ENCODE results near the gene GFRA4.

The GFRA4 gene

DNA sequence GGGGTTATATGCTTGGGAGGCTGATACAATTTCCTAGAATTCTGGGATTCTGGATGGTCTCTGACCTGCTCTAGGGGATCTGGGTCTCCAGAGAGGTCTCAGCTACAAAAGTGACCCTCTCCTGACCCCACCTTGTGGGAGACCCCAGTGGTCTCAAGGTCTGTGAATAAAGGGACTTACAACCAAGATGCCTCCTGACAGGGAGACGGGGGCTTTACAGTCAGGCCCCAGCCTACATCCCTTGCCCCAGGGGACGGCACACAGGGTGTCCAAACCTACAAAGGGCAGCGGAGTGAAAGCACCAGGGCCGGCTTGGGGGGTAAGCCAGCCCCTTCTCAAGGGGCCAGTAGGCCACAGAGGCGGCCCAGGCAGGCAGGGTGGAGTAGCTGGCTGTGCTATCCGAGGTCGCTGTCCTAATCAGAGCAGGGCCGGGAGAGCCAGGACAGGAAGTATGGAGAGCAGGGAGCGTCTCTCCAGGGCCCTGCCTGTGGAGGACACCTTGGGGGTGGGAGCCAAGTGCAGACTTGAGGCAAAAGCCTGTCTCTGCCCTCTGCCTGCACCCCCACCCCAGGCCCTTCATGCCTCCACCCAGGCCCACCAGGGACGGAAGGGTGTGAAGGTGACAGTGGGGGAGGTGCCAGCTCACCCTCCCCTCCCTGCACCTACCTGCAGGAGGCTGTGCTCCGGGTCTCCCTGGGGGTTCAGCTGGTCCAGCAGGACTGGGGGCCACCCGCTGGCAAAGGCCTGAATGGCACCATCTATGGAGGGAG is 3.5 kb downstream of the GFRA4 start:
- no peak overlapping the region for H3K4me3 ChIP-seq (ENCODE audit: low read length)
- no peak for TF ChIP-seq ZNF274 (IDR thresholded peaks at IDR 0.05; ENCODE audit: low read depth, low read length)

DNA sequence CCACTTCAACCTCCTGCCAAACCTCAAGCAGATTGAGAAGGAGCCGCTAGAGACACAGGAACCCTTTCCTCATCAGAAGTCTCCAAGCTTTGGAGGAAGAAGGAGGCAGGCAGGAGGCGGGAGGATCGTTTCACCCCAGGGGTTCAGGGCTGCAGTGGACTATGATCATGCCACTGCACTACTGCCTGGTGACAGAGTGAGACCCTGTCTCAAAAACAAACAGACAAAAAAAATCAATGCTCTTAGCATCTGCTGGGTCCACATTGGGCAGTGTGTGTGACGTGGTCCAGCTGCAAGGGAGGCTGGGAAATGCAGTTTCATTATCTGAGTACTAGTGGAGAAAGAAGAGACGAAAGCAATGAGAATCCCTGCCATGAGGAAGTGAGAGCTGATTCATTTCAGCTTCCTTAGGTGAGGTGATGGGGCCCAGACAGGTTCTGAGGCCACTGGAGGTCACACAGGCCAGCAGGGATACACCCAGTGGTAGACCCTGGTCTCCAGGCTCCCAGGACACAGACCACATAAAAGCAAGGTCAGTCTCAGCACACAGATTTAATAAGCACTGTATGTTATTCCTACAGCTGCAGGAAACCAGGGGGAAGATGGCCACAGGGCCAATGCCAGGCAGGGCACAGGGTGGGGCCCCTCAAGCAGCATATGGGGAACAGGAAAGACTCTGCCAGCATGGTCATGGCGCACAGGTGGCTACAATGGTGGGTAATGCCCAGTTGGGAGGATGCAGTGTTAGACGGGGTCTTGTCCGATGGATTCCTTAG is 4.3 kb downstream of the GFRA4 start:
- H3K4me3 ChIP-seq (ENCODE audit: low read length) = no peak overlapping the region
- no peak for TF ChIP-seq ZNF274 (IDR thresholded peaks at IDR 0.05; ENCODE audit: low read depth, low read length)

DNA sequence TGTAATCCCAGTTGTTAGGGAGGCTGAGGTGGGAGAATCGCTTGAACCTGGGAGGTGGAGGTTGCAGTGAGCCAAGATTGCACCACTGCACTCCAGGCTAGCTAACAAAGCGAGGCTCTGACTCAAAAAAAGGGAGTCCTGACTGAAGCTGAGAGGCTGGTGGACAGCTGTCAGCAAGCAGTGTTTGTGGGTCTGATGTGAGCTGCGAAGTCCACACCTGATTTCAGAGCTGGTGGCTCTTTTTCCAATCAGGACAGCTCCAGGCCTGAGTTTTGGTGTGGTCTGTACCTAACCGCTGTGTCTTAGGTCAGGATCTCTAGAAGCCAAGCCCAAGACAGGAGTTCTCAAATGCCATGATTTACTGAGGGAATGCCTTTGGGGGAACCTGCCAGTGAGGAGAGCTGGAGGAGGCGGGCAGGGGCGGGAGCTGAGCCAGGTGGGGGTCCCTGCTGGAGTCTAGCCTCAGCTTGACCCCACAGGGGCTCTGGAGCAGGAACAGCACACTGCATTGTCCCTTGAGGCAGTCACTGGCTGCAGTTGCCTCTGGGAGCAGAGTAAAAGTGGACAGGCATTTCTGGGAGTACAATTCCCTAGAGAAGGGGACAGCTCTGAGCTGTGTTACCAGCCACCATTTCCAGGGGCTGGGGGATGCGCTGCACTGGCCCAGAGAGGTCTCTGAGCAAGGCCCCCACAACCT is 5.0 kb downstream of the GFRA4 start:
- H3K4me3 ChIP-seq (ENCODE audit: low read length) = no peak overlapping the region
- TF ChIP-seq ZNF274 (IDR thresholded peaks at IDR 0.05; ENCODE audit: low read depth, low read length) = no peak

DNA sequence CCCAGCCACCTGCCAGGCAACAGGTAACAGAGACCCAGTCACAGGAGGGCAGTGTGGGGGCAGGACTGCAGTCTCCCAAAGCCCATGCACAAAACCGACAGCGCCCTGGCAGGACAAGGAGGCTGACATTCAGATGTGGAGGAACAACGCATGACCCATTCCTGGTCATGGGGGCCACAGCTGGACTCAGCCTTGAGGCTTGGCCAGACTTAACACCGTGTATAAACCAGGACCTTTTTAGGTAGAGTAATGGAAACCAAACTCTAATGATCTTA is 8.1 kb downstream of the GFRA4 start:
- H3K4me3 ChIP-seq (ENCODE audit: low read length) = no peak overlapping the region
- no peak for TF ChIP-seq ZNF274 (IDR thresholded peaks at IDR 0.05; ENCODE audit: low read depth, low read length)

DNA sequence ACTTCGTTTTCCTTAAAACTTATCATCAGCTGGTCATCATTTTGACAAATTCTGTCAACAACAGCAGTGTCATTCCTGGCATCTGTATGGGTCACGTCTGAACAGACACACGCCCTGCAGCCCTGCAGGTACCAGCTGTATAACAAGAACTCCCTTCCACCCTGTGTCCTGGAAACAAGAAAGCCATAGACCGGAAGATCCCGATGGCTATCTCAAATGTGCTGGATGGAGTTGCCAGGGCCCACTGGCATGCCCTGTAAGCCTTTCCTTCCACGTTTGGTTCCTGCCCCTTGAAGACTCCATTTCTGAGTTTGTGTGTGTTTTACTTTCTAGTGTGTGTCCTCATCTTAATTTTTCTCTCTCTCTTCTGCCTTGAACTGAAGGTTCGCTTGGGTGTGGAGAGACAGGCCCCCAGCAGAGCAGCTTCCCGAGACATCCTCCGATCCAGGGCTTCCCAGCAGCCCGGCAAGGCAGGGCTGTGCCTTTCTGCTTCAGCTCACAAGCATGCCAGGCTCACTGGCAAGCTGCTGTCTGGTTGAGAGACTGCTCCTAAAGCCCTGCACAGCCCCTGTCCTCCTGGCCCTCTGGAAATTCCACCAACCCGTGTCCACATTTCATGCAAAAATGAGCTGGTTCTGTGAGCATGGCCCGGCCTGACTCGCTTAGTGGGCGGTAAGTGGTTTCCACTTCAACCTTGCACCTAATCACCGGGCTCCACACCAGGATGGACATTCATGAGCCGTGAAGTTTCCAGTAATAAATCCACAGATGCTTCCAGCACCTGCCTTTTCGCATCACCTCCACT is 8.7 kb downstream of the GFRA4 start:
- TF ChIP-seq ZNF274 (IDR thresholded peaks at IDR 0.05; ENCODE audit: low read depth, low read length) = no peak
- no peak overlapping the region for H3K4me3 ChIP-seq (ENCODE audit: low read length)

DNA sequence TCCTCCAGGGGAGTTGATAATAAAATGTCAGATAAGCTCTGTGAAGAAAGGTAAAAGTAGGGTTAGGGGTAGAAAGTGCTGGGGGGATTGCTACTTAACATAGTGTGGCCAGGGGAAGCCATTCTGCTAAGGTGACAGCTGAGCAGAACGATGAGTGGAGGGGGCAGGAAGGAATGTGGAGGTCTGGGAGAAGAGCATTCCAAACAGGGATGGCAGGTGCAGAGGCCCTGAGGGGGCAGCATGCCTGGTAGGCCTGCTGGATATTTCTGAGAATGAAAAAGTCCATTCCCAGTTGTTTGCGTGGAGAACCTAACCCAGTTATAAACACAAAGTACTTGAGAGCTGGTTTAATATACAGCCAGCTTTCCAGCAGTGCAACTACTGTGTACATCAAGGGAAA is 9.3 kb downstream of the GFRA4 start:
- no peak overlapping the region for H3K4me3 ChIP-seq (ENCODE audit: low read length)
- TF ChIP-seq ZNF274 (IDR thresholded peaks at IDR 0.05; ENCODE audit: low read depth, low read length) = no peak

DNA sequence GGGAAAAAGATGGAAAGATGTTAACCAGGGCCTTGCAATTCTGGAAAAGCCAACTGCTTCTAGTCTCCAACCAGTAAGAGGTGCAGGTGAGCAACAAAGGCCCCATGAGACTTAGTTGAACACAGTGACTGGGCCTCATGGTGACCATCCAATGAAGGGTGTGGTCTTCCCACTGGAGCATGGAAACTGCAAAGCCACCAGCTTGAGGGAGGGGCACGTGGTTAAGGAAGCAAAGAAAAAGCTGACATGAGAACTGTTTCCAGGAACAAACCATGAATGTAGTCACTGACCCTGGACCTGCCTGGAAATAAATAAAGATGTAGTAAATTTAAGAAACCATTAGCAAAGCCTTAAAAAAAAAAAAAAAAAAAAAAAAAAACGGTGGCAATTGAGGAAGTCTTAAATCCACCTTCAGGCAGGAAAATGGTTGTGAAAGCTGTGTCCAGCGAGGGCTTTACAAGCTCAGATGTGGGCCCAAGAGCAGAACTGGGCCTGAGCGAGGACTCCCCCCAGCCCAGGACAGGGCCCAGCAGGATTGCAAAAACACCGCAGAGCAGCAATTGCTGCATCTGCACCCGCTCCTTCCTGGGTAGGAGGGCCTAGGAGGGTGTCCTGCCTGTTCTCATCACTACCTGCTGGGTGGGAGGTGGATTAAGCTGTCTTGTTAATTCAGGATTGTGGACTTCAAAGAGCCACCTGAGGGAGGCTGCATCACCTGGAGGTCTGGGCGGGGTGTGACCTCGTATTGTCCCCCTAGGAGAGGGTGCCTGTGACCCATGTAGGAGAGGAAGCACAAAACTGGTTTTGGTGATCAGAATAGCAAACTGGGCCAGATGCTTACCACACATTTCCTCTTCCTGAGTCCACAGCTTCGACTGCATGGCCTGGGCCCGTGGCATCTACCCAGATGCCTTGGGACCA is 10.3 kb downstream of the GFRA4 start:
- TF ChIP-seq ZNF274 (IDR thresholded peaks at IDR 0.05; ENCODE audit: low read depth, low read length) = no peak

DNA sequence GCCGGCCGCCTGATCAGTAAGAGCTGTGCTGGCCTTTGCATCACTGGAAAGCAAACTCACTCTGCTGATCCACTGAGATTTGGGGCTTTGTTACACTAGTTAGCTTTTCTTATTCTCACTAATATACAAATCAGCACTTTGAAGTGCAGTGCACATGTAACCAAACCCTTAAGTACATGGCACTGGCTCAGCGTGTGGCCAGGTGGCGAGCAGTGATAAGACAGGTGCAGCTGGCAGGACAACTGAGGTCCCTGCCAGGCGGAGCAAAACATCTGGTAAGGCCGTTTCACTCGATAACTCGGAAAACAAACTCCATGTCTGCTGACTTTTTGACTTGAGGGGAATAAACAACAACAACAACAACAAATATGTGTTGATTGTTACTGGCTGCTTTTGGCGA is 11.0 kb downstream of the GFRA4 start:
- no peak for TF ChIP-seq ZNF274 (IDR thresholded peaks at IDR 0.05; ENCODE audit: low read depth, low read length)
- no peak overlapping the region for H3K4me3 ChIP-seq (ENCODE audit: low read length)

More for the DNA sequence above, 10.3 kb downstream of the GFRA4 start:
- H3K4me3 ChIP-seq (ENCODE audit: low read length) = no peak overlapping the region

DNA sequence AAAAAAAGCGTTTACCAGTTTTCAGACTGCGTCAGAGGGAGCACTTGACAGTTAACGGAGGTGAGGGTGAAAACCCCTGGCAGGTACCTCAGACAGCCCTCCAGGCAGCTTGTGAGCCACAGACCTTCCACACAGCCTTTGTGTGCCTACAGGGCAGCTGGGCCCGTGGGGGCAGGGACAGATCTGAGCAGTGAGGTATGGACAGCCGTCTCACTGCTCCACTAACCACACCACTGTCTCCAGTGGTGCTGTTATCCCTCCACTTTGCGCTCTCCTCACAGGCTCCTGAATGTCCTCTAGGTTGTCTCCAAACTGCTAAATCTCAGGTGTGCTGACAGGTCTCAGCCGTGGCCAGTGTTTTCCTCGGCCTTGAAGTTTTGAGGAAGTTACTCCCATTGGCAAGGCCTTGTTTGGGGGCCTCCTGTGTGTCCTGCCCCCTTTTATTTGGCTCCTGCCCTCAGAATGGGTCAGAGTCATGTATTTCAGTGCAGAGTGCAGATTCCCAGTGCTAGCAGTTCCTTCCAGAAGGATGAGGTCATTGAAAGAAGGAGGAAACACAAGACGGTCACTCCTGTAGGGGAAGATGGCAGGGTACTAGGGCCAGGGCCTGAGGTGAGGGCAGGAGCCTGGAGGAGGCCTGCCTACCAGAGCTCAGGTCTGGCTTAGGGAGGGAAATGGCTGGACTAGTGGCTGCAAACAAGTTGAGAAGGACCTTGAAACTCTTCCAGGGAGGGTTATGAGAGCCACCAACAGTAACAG is 11.8 kb downstream of the GFRA4 start:
- H3K4me3 ChIP-seq (ENCODE audit: low read length) = no peak overlapping the region
- TF ChIP-seq ZNF274 (IDR thresholded peaks at IDR 0.05; ENCODE audit: low read depth, low read length) = no peak

DNA sequence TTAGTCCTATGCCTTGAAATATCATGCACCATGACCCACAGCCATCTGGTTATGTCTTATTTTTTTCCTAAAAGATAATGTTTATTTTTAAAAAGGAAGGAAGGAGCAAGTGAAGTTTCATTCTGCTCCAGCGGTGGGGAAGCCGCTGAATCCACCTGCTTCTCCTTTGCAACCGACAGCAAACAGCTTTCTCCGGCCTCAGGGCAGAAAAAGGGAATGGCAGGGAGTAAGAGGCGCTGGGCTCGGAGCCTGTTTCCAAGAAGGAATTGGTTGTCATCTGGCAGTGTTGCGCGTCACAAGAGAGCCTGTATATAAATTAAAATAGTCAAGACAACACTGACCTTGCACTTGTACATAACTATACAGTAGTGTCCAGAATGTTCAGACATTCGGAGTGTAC is 14.2 kb downstream of the GFRA4 start:
- TF ChIP-seq ZNF274 (IDR thresholded peaks at IDR 0.05; ENCODE audit: low read depth, low read length) = no peak
- H3K4me3 ChIP-seq (ENCODE audit: low read length) = no peak overlapping the region

DNA sequence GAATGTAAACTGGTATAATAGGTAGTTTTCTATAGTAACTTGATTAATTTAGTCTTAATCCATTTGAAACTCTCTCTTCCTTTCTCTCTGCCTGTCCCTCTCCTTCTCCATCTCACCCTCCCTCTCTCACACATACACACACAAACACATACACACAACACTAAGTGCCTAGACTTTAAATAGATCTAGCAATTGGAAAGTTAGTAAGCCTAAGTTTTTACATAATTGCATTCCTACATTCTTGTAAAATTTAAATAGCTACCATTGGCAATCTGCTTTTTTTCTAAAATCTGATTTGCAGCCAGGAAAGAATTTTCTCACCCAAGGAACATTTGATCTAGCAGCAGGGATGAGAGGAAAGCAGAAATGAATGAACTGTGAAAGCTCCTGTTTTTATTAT is 15.7 kb downstream of the GFRA4 start:
- no peak for TF ChIP-seq ZNF274 (IDR thresholded peaks at IDR 0.05; ENCODE audit: low read depth, low read length)
- H3K4me3 ChIP-seq (ENCODE audit: low read length) = no peak overlapping the region

DNA sequence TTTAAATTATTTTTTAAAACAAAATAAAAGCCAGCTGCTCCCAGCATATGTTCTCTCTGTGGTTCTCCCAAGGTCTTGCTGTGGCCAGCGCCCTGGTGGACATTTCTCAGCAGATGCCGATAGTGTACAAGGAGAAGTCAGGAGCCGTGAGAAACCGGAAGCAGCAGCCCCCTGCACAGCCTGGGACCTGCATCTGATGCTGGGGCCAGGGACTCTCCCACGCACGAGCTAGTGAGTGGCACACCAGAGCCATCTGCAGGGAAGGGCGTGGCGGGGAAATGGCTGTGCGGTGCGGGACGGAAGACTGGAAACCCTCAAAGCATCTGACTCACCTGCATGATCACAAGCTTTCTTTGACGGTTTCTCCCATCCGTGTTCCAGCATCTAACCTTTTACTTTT is 16.5 kb downstream of the GFRA4 start:
- TF ChIP-seq ZNF274 (IDR thresholded peaks at IDR 0.05; ENCODE audit: low read depth, low read length) = no peak

DNA sequence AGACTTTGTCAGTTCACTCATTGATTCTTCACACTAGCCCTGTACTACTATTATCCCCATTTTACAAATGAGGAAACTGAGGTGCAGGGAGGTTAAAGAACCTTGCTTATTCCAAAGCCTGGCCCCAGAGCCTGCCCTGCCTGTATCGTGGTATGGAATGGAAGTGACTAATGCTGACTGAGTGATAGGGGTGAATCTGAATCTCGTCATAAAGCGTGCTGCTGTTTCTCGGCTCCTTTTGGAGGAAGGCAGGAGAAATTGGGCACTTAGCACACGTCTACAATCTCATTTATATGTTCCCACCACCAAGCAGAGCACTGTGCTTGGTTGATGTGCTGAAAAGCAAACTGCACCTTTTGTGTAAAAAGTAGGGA is 17.1 kb downstream of the GFRA4 start:
- no peak for TF ChIP-seq ZNF274 (IDR thresholded peaks at IDR 0.05; ENCODE audit: low read depth, low read length)
- H3K4me3 ChIP-seq (ENCODE audit: low read length) = no peak overlapping the region

More for the DNA sequence above, 16.5 kb downstream of the GFRA4 start:
- H3K4me3 ChIP-seq (ENCODE audit: low read length) = no peak overlapping the region
